Peyer's patch (tissue), 4 donors: ENCODE measurements around the gene LAIR2.

Experiments
- CTCF ChIP-seq, 6 experiments: fragments of 450-650 bp in 4 of 6; fragments of 200-600 bp in 2 of 6; sonication (generic) in 1 of 6; IDR thresholded peaks; one replicate each; pipeline ENCODE4 v1.5.1; 2017 to 2019; ENCODE audit warnings: antibody characterized with exemption in 6 of 6, mild to moderate bottlenecking in 3 of 6, moderate library complexity in 1 of 6
- POLR2A ChIP-seq, 2 donors: fragments of 450-650 bp; IDR thresholded peaks; one replicate each; pipeline ENCODE4 v1.5.1; 2017; ENCODE audit warnings: antibody characterized with exemption in 2 of 2, mild to moderate bottlenecking in 2 of 2, moderate library complexity in 2 of 2

- TF ChIP-seq CTCF (IDR thresholded peaks at IDR 0.05): no peak
- no peak for TF ChIP-seq POLR2A (IDR thresholded peaks at IDR 0.05)
These were observed 26.9 kb upstream of the LAIR2 start for GRCh38 chr19:54475706-54476105.
